K562 (cell line): ENCODE data around the gene COG6.

Source experiments
- BACH1 ChIP-seq: fragments of 200-800 bp; sonication (Bioruptor generic); IDR thresholded peaks from 2 replicates; pipeline ENCODE4 v1.6.1; 2016; ENCODE audit warnings: missing genetic modification characterization, missing compliant biosample characterization
- CBX1 ChIP-seq: sonication (generic); IDR thresholded peaks from 2 replicates; pipeline ENCODE4 v1.6.1; 2016; ENCODE audit warnings: antibody characterized with exemption, low read depth, mild to moderate bottlenecking
- CTCF ChIP-seq, 3 experiments: IDR thresholded peaks in 2 of 3; conservative IDR thresholded peaks in 1 of 3; 2 replicates each; pipeline ENCODE4 v1.5.1; 2011 to 2012; ENCODE audit warnings: low read length in 3 of 3, mild to moderate bottlenecking in 3 of 3, control low read depth in 2 of 3, improper control_type of control experiment in 1 of 3, inconsistent platforms in 1 of 3, low read depth in 1 of 3, mixed read lengths in 1 of 3, moderate library complexity in 1 of 3; ENCODE audit not compliant: insufficient read depth in 2 of 3
- ELF1 ChIP-seq: fragments of 200-800 bp; sonication (Bioruptor generic); IDR thresholded peaks from 2 replicates; pipeline ENCODE4 v1.6.1; 2016; ENCODE audit warnings: missing genetic modification characterization, missing compliant biosample characterization
- FOS ChIP-seq: IDR thresholded peaks from 3 replicates; pipeline ENCODE4 v1.6.1; 2011; ENCODE audit not compliant: insufficient read length; ENCODE audit errors: extremely low read depth
- GATAD2A ChIP-seq: fragments of 450-650 bp; IDR thresholded peaks from 2 replicates; pipeline ENCODE4 v1.6.1; 2017
- GTF3C2 ChIP-seq: IDR thresholded peaks from 3 replicates; pipeline ENCODE4 v1.6.1; 2011; ENCODE audit warnings: borderline replicate concordance, mild to moderate bottlenecking, moderate library complexity; ENCODE audit not compliant: insufficient read length; ENCODE audit errors: extremely low read depth
- MAX ChIP-seq: sonication (generic); formaldehyde crosslinking; IDR thresholded peaks from 2 replicates; pipeline ENCODE4 v1.9.0; 2022; ENCODE audit warnings: mild to moderate bottlenecking, missing genetic modification reagents
- MLLT1 ChIP-seq, 2 experiments: fragments of 450-650 bp; IDR thresholded peaks; 2 replicates each; pipeline ENCODE4 v1.6.1; 2016
- MXI1 ChIP-seq: IDR thresholded peaks from 2 replicates; pipeline ENCODE4 v1.6.1; 2011; ENCODE audit warnings: low read depth, mild to moderate bottlenecking, improper control_type of control experiment, low read length
- TFAP4 ChIP-seq: sonication (generic); formaldehyde crosslinking; IDR thresholded peaks from 2 replicates; pipeline ENCODE4 v1.8.0; 2022; ENCODE audit warnings: missing genetic modification reagents, mild to moderate bottlenecking, moderate library complexity, borderline replicate concordance
- ZNF143 ChIP-seq: sonication (generic); formaldehyde crosslinking; IDR thresholded peaks from 2 replicates; pipeline ENCODE4 v1.9.0; 2022; ENCODE audit warnings: mild to moderate bottlenecking, missing genetic modification reagents
- ZNF75A ChIP-seq: fragments of 450-650 bp; formaldehyde crosslinking; IDR thresholded peaks from 2 replicates; pipeline ENCODE4 v1.4.0; 2020; ENCODE audit warnings: mild to moderate bottlenecking

GRCh38 chr13:39777527-39778061 is 122.1 kb downstream of the COG6 start:
- TF ChIP-seq MLLT1 (IDR thresholded peaks at IDR 0.05), result no peak
- TF ChIP-seq GATAD2A, result no peak
- no peak for TF ChIP-seq MXI1
- TF ChIP-seq ZNF143 (CRISPR knock-in tag), result no peak
- TF ChIP-seq CBX1, result no peak
- TF ChIP-seq ZNF75A (CRISPR knock-in tag), result no peak
- no peak for TF ChIP-seq CTCF (IDR thresholded peaks at IDR 0.05 in 2 of 3, conservative IDR thresholded peaks at IDR 0.05 in 1 of 3; ENCODE audit: insufficient read depth in 2 of 3, low read depth in 1 of 3, low read length in 3 of 3)
- TF ChIP-seq GTF3C2, result no peak
- no peak for TF ChIP-seq FOS
- no peak for TF ChIP-seq MAX (CRISPR knock-in tag)
- no peak for TF ChIP-seq TFAP4
- TF ChIP-seq ELF1 (tag), result no peak
- TF ChIP-seq BACH1 (tag), result no peak
